Stimulated activated CD4-positive, alpha-beta T cell treated with anti-CD3 and anti-CD28 coated beads, Interleukin-2, amount 100 ng/mL, for 4 hours (primary cell): ENCODE results near the gene METRN.

Experiments used
- DNase-seq: peaks from one replicate; pipeline ENCODE4 v3.0.0-alpha.2; 2020; ENCODE audit warnings: low read depth

The METRN gene

GRCh38 chr16:724188-725040, 9.5 kb downstream of the METRN start:
- no peak for DNase-seq

- DNase-seq: no peak
These were observed 10.1 kb downstream of the METRN start for GRCh38 chr16:725041-725376.

GRCh38 chr16:725463-726187, 10.7 kb downstream of the METRN start:
- no peak for DNase-seq

- DNase-seq: no peak
These were observed 11.2 kb downstream of the METRN start for GRCh38 chr16:726188-726437.

- peak; percentile 45 for DNase-seq
These were observed 11.7 kb downstream of the METRN start, which contains the start of the genes CCDC78 and HAGHL for GRCh38 chr16:726438-727290. TSS of gene CCDC78 (minus strand) at chr16:726443. CDS start at chr16:726367, 76 bp downstream. TSS of gene HAGHL (plus strand) at chr16:727106. CDS start at chr16:727510, 404 bp downstream.

GRCh38 chr16:727291-727977, 12.5 kb downstream of the METRN start:
- DNase-seq: no peak

GRCh38 chr16:728131-728889, 13.4 kb downstream of the METRN start:
- peak; percentile 35 for DNase-seq

GRCh38 chr16:728890-729744, 14.2 kb downstream of the METRN start:
- no peak for DNase-seq

DNA sequence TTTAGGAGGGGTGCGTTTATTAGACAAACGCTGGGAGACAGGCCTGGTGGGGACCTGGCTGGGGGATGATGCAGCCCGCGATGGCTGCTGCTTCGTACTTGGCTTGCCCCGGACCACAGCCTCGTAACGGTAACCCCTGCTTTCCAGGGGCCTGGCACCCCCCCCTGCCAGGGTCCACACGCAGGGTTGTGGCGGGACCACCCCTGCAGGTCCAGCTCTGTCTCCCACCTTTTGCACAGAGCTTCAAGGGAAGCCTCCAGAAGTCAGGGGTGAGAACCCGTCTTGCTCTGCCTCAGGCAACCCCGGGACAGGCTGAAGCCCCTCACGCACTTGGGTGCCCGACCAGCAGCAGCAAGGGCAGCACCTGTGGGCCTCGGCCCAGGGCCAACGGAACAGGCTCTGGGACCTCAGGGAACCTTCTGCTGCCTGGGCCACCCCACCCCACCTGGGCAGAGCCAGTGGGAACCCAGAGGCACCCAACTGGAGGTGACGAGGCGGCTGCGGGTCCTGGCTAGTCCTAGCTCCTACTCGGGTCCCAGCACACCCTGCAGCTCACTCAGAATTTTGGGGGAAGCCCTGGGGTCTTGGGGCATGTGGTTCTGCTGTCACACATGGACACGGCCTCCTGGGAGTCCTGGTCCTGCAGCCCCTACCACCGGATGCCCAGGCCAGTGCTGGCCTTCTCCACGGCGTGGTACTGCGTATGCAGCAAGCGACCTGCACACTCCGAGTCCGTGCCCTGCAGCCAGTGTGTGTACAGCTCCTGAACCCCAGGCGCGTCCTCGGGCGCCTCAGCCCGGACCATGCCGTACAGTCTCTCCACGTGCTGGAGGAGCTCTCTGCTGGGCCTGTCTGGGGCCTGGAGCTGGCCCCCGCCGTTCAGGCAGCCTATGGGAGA, 15.1 kb downstream of the METRN start:
- DNase-seq: no peak

DNA sequence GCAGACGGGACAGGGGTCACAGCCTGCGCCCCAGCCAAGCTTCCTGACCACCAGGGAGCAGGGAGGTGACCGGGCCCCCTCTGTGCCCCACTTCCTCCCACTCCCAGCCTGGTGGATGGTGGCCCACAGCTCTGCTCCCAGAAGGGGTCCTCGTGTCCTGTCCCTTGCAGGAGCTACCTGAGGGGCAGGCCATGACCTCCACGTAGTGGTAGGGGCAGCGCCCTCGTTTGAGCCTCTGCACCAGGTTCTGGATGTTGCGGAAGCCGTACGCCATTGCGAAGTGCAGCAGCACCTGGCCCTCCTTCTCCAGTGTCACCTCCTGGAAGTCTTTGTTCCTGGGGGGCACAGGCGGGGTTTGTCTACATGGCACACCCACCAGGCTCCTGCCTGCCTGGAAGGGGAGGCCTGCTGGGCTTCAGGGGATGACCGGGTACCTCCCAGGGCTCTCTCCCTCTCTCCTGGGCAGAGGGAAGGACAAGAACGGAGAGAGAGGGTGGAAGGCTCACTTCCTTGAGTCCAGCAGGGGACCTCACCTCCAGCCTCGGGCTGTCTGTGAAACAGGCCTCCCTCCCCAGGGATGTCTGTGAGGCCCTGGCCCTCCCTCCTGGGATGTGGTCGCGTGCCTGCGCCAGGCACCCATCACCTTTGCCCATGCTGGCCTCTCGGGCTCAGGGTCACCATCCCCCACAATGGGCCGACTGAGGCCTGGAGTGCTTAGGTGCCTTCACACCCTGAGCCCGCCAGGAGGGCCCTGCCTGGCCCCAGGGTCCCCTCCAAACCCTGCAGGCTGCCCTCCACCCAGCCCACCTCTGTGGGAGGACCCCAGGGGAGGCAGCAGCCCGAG, 16.0 kb downstream of the METRN start:
- DNase-seq: no peak

DNA sequence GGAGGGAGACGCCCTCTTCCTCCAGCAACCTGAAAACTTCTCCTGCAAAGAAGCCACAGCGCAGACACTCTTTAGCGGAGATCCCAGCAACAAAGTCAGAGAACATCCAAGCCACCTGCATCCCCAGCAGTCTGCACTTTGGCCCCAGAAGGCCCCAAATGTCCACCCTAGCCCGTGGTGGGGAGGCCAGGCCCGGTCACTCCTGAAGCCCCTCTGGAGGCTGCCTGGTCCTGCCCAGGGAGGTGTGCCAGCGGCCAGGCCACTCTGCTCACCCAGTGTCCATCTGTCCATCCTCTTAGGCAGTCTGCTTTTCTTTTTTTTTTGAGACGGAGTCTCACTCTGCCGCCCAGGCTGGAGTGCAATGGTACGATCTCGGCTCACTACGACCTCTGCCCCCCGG, 17.4 kb downstream of the METRN start:
- DNase-seq: no peak

DNA sequence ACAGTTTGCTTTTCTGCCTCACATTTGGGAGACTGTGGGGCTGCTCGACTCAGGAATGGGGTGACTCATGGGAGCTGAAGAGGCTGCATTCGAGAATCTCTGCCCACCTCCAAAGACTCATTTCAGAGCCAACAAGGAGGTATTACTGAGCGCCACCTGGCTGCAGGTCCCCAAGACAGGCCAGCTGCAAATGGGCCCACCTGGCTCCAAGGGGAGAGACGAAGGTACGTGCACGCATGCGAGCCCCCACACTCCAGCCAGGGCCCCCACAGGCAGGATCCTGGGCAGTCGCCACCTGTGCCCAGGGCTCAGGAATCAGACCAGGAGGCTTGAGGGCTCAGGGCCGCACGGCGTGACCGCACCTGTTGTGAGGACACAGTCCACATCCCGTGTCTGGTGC, 18.0 kb downstream of the METRN start:
- no peak for DNase-seq

GRCh38 chr16:733382-734207, 18.7 kb downstream of the METRN start:
- no peak for DNase-seq

DNA sequence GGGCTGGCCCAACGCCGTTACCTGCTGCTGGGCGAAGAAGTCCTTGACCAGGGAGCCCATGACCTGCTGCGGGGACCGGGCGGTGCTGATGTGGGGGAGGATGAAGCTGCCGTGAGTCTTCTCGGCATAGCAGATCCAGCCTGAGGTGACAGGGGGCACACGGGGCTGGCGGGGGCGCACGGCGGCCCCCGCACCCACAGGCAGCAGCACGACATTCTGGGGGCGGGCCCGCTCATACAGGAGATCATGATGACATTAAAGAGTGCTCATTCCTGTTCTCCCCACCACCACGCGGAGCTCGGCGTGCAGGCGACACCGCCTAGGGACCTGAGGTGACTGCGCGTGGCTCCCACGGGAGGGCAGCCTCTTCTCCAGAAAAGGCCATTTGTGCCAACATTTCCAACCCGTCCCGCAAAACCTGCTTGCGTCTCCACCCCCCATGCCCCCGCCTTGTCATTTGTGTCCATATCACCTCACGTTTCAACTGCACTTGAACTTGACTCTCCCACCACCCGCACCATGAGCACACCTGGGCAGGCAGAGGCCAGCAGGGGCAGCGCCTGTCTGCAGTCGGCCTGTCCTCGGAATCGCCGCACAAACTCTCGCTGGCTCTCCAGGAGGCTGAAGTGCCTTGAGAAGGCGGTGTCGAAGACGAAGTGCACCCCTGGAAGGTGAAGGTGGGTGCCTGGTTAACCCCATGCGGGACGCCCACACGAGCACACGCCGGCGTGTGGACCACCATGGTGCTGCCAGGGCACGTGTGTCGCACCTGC, 19.5 kb downstream of the METRN start:
- no peak for DNase-seq

GRCh38 chr16:734981-735881, 20.3 kb downstream of the METRN start:
- DNase-seq: no peak
